COR-L47 (cell line): ENCODE results near the gene CRYAA.

Experiments used
- DNase-seq: peaks from one replicate; lab custom pipeline; 2025; lab: John Stamatoyannopoulos, UW

Gene CRYAA

GRCh38 chr21:43203591-43203990 is 34.8 kb downstream of the CRYAA start:
- no peak for DNase-seq

- no peak for DNase-seq
Observed at GRCh38 chr21:43204638-43205037, 35.8 kb downstream of the CRYAA start.

- no peak for DNase-seq
Observed at GRCh38 chr21:43206231-43207042, 37.6 kb downstream of the CRYAA start.

- DNase-seq = no peak
Observed at GRCh38 chr21:43207043-43207315, 38.2 kb downstream of the CRYAA start.

- no peak for DNase-seq
Observed at GRCh38 chr21:43207868-43208267, 39.1 kb downstream of the CRYAA start.

GRCh38 chr21:43208561-43209332 is 39.9 kb downstream of the CRYAA start:
- no peak for DNase-seq

- DNase-seq = no peak
Observed at GRCh38 chr21:43209575-43210453, 41.0 kb downstream of the CRYAA start.

GRCh38 chr21:43210454-43211071 is 41.8 kb downstream of the CRYAA start:
- no peak for DNase-seq

GRCh38 chr21:43211072-43211759 is 42.4 kb downstream of the CRYAA start:
- DNase-seq = no peak

- peak; percentile 36 for DNase-seq
Observed at GRCh38 chr21:43211760-43212115, 42.9 kb downstream of the CRYAA start.
